Measurements from ENCODE around the gene ZGRF1.

DNA sequence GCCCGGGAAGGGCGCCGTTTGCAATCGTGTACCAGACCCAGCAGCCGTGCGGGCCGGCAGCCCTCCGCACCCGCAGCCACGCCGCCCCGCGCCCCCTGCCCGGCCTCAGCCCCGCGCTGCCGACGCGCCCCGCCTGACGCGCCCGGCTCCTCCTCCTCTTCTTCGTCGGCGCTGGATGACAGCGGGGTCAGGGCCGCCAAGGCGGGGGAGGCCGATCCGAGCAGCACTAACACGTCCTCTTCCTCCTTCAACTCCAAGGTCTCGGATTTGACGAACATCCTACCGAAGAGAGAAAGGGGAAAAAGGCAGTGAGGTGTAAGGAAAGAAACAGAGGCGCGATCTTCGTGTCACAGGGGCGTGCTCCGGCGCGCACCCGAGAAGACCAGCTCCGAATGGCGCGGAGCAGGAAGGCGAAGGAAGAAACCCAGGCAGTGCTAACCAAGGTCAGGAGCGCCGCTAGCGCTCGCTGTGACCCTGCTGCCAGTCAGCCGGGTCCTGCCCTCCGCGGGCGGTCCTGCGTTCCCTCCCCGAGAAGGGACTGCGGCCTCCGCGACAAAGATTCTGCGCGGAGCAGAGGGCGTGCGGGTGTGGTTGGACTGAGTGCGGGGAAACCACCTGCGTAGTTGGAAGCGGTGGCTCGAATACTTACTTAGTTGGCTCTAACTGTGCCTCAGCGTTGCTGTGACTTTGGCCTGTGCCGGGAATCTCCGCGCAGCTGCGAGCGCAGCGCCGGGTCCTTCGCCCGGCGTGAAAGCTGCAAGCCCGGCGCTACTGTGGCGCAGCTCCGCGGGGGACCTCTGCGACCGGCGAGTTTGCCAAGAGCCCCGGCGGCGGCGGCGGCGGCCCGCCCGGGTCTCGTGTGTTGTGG is 121.3 kb downstream of the ZGRF1 start:
- TF ChIP-seq FOXM1 (IDR thresholded peaks at IDR 0.05; ENCODE audit: borderline replicate concordance) (no peak), ZNF384 (IDR thresholded peaks at IDR 0.05) (no peak), ELF4 (IDR thresholded peaks at IDR 0.05) (no peak), TARDBP (IDR thresholded peaks at IDR 0.05) (no peak), FOXA1 (IDR thresholded peaks at IDR 0.05) (no peak), L3MBTL2 (conservative IDR thresholded peaks at IDR 0.05) (peak; percentile 64), FOXK2 (IDR thresholded peaks at IDR 0.05) (no peak), NFRKB (IDR thresholded peaks at IDR 0.05) (no peak)

All from HEK293T (cell line).